WTC11 (cell line): Measurements from ENCODE around the gene SPIB. TPM values are rescaled to one million over a fixed set of nuclear protein-coding genes. Genes with fewer than 3 reads are reported as not detected.
A peak's percentile ranks its signal among the peaks of the same experiment; 100 is the strongest.

Experiments used
- ATAC-seq: fragments of 200-7000 bp; cut with Tn5 transposase; 2 replicates; pipeline ENCODE4 v1.10.0; 2021; ENCODE audit warnings: mild to moderate bottlenecking, moderate library complexity
- CTCF ChIA-PET: fragments of 300-600 bp; sonication (Branson Sonifier 250); formaldehyde crosslinking; loops from one replicate; lab custom pipeline; 2021; ENCODE audit warnings: antibody characterized with exemption; lab: Charles Lee
- POLR2A ChIA-PET: fragments of 350-600 bp; sonication (Branson Sonifier 250); formaldehyde crosslinking; loops from one replicate; lab custom pipeline; 2021; ENCODE audit warnings: antibody characterized with exemption; lab: Charles Lee
- DNase-seq: peaks from one replicate; pipeline ENCODE4 v3.0.0; 2021; ENCODE audit warnings: low spot score
- H3K27ac Mint-ChIP-seq: 2 replicates; pipeline ENCODE4 v1.8.0; 2021; ENCODE audit warnings: mixed read lengths
- H3K27me3 Mint-ChIP-seq: 2 replicates; pipeline ENCODE4 v1.8.0; 2021; ENCODE audit warnings: low read depth, mild to moderate bottlenecking, moderate library complexity, mixed read lengths
- H3K36me3 Mint-ChIP-seq: 2 replicates; pipeline ENCODE4 v1.8.0; 2021; ENCODE audit warnings: mixed read lengths
- H3K4me1 Mint-ChIP-seq: 2 replicates; pipeline ENCODE4 v1.8.0; 2022; ENCODE audit warnings: mixed read lengths
- H3K4me3 Mint-ChIP-seq: 2 replicates; pipeline ENCODE4 v1.8.0; 2021; ENCODE audit warnings: mild to moderate bottlenecking, moderate library complexity, mixed read lengths
- H3K9me3 Mint-ChIP-seq: 2 replicates; pipeline ENCODE4 v1.8.0; 2021; ENCODE audit warnings: mixed read lengths
- GABPB1 ChIP-seq: sonication (generic); formaldehyde crosslinking; IDR thresholded peaks from 2 replicates; pipeline ENCODE4 v1.8.1; 2023; ENCODE audit warnings: mild to moderate bottlenecking, missing genetic modification reagents
- IRF2 ChIP-seq: sonication (generic); formaldehyde crosslinking; IDR thresholded peaks from 2 replicates; pipeline ENCODE4 v1.8.0; 2022; ENCODE audit warnings: low read depth, missing genetic modification reagents, borderline replicate concordance
- JAZF1 ChIP-seq: fragments of 250-450 bp; sonication (Bioruptor Pico); IDR thresholded peaks from 2 replicates; pipeline ENCODE4 v1.9.0; 2021; ENCODE audit warnings: moderate library complexity, mild to moderate bottlenecking, inconsistent platforms
- NFYB ChIP-seq: sonication (generic); formaldehyde crosslinking; conservative IDR thresholded peaks from 2 replicates; pipeline ENCODE4 v1.8.0; 2022; ENCODE audit warnings: low read depth, missing genetic modification reagents
- NR3C1 ChIP-seq: sonication (generic); formaldehyde crosslinking; conservative IDR thresholded peaks from 2 replicates; pipeline ENCODE4 v1.8.1; 2023; ENCODE audit warnings: low read depth, mild to moderate bottlenecking, missing genetic modification reagents
- RELA ChIP-seq: sonication (generic); formaldehyde crosslinking; IDR thresholded peaks from 2 replicates; pipeline ENCODE4 v1.8.1; 2022; ENCODE audit warnings: missing genetic modification reagents, mild to moderate bottlenecking, borderline replicate concordance
- TCF7 ChIP-seq: sonication (generic); formaldehyde crosslinking; IDR thresholded peaks from 2 replicates; pipeline ENCODE4 v1.8.0; 2022; ENCODE audit warnings: mild to moderate bottlenecking, low read depth, missing genetic modification reagents, moderate library complexity
- TP53 ChIP-seq: sonication (generic); formaldehyde crosslinking; IDR thresholded peaks from 2 replicates; pipeline ENCODE4 v1.8.1; 2023; ENCODE audit warnings: mild to moderate bottlenecking, missing genetic modification reagents
- ZNF121 ChIP-seq: sonication (generic); formaldehyde crosslinking; IDR thresholded peaks from 2 replicates; pipeline ENCODE4 v1.8.0; 2023; ENCODE audit warnings: missing genetic modification reagents
- ZNF138 ChIP-seq: sonication (generic); formaldehyde crosslinking; conservative IDR thresholded peaks from 2 replicates; pipeline ENCODE4 v1.8.1; 2022; ENCODE audit warnings: mild to moderate bottlenecking, moderate library complexity, missing genetic modification reagents
- ZNF423 ChIP-seq: fragments of 250-450 bp; sonication (Bioruptor Pico); IDR thresholded peaks from 2 replicates; pipeline ENCODE4 v2.1.2; 2022; ENCODE audit warnings: mild to moderate bottlenecking, moderate library complexity
- total RNA-seq: library from RNA; stranded (reverse); gene quantifications from 3 replicates; pipeline ENCODE4 v1.2.3, GENCODE V29; 2021
- TF ChIP-seq, protein P1 (sequence below): sonication (generic); formaldehyde crosslinking; IDR thresholded peaks from 2 replicates; pipeline ENCODE4 v1.8.0; 2023; ENCODE audit warnings: missing genetic modification reagents
- TF ChIP-seq, protein P2 (sequence below): sonication (generic); formaldehyde crosslinking; IDR thresholded peaks from 2 replicates; pipeline ENCODE4 v1.8.1; 2022; ENCODE audit warnings: missing genetic modification reagents, borderline replicate concordance
- TF ChIP-seq, protein P3 (sequence below): sonication (generic); formaldehyde crosslinking; IDR thresholded peaks from 2 replicates; pipeline ENCODE4 v1.8.1; 2023; ENCODE audit warnings: mild to moderate bottlenecking, missing genetic modification reagents
- TF ChIP-seq, protein P4 (sequence below): sonication (generic); formaldehyde crosslinking; IDR thresholded peaks from 2 replicates; pipeline ENCODE4 v1.8.1; 2023; ENCODE audit warnings: mild to moderate bottlenecking, missing genetic modification reagents, borderline replicate concordance
- TF ChIP-seq, protein P5 (sequence below): sonication (generic); formaldehyde crosslinking; IDR thresholded peaks from 2 replicates; pipeline ENCODE4 v1.8.0; 2022; ENCODE audit warnings: mild to moderate bottlenecking, missing genetic modification reagents
- TF ChIP-seq, protein P6 (sequence below): sonication (generic); formaldehyde crosslinking; IDR thresholded peaks from 2 replicates; pipeline ENCODE4 v1.8.1; 2022; ENCODE audit warnings: mild to moderate bottlenecking, missing genetic modification reagents, moderate library complexity, borderline replicate concordance
- TF ChIP-seq, protein P7 (sequence below): sonication (generic); formaldehyde crosslinking; IDR thresholded peaks from 2 replicates; pipeline ENCODE4 v1.8.1; 2022; ENCODE audit warnings: mild to moderate bottlenecking, moderate library complexity, missing genetic modification reagents

SPIB gene
- total RNA-seq, 1 experiment from 2014 or later = 4.7 TPM

DNA sequence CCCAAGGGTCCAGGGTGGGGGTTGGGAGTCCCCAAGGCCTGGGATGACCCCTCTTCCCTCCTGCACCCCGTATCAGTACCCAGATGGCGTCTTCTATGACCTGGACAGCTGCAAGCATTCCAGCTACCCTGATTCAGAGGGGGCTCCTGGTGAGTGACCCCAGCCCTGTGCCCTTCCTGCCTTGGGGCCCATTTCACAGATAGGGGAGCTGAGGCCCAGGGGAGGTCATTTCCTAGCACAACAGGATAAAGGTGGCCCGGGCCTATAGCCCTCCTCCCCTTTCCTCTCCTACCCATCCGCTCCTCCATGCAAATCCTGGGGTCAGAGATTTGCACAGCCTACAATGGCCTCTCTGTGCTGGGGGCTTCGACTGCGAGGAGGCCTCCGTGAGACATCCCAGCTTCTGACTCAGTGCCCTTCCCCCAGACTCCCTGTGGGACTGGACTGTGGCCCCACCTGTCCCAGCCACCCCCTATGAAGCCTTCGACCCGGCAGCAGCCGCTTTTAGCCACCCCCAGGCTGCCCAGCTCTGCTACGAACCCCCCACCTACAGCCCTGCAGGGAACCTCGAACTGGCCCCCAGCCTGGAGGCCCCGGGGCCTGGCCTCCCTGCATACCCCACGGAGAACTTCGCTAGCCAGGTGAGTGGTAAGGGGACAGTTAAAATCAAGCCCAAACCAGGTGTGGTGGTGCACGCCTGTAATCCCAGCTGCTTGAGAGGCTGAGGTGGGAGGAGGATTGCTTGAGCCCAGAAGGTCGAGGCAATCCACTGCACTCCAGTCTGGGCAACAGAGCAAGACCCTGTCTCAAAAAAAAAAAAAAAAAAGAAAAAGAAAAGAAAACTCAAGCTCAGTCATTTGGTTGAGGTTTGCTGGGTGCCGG, 3.9 kb downstream of the SPIB start:
- Mint-ChIP-seq H3K9me3 (no peaks in the 10 kb centered on the region), H3K4me1 (peaks cover 18% of the 10 kb centered on the region), H3K4me3 (no peak overlapping the region), H3K36me3 (peaks cover 4% of the 10 kb centered on the region; the same call in 1 of the 2 replicates), H3K27ac (no peak overlapping the region), H3K27me3 (no peaks in the 10 kb centered on the region)
- TF ChIP-seq, protein P1, sequence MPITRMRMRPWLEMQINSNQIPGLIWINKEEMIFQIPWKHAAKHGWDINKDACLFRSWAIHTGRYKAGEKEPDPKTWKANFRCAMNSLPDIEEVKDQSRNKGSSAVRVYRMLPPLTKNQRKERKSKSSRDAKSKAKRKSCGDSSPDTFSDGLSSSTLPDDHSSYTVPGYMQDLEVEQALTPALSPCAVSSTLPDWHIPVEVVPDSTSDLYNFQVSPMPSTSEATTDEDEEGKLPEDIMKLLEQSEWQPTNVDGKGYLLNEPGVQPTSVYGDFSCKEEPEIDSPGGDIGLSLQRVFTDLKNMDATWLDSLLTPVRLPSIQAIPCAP = no peak
- peak; percentile 41; the same call in 1 of the 2 replicates for TF ChIP-seq ZNF121 (CRISPR knock-in tag)
- DNase-seq (no peak), ATAC-seq (no peak)
- CTCF ChIA-PET = no interaction called here
- POLR2A ChIA-PET = no interaction called here

DNA sequence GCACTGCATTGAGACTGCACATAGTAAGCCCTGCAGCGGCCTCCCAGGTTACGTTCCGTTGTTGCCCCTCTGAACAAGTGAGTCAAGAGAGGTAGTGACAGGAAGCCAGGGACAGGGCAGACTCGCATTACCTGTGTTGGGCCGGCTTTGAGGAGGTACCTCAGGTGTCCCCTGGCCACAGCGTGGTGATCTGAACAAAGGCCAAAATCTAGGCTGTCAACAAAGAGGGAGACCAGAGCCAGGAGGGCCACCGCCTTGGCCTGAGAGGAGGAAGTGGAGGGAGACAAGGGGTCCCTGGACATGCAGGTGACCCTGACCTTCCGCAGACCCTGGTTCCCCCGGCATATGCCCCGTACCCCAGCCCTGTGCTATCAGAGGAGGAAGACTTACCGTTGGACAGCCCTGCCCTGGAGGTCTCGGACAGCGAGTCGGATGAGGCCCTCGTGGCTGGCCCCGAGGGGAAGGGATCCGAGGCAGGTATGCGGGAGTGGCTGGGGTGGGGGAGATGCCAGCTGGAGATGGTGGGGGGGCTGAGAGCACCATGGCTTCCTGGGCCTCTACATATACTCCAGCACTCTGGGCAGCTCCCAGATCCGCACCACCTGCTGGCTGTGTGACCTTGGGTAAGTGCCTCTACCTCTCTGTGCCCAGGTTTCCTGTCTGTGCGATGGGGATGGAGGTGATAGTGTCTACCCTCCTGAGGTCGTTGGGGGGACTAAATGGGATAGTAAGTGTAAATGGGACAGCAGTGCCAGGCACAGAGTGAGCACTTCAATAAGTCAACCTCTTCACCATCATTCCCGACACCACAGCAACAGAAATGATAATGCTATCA, 4.8 kb downstream of the SPIB start:
- Mint-ChIP-seq H3K27me3 (peaks cover 5% of the 10 kb centered on the region; the same call in 1 of the 2 replicates), H3K4me1 (peaks cover 14% of the 10 kb centered on the region), H3K36me3 (peaks cover 4% of the 10 kb centered on the region; the same call in 1 of the 2 replicates), H3K4me3 (no peak overlapping the region), H3K9me3 (no peaks in the 10 kb centered on the region), H3K27ac (no peak overlapping the region; the same call in 1 of the 2 replicates)
- TF ChIP-seq GABPB1 = no peak
- TF ChIP-seq, protein P2, sequence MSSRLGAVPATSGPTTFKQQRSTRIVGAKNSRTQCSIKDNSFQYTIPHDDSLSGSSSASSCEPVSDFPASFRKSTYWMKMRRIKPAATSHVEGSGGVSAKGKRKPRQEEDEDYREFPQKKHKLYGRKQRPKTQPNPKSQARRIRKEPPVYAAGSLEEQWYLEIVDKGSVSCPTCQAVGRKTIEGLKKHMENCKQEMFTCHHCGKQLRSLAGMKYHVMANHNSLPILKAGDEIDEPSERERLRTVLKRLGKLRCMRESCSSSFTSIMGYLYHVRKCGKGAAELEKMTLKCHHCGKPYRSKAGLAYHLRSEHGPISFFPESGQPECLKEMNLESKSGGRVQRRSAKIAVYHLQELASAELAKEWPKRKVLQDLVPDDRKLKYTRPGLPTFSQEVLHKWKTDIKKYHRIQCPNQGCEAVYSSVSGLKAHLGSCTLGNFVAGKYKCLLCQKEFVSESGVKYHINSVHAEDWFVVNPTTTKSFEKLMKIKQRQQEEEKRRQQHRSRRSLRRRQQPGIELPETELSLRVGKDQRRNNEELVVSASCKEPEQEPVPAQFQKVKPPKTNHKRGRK (CRISPR knock-in tag) = no peak
- TF ChIP-seq, protein P3, sequence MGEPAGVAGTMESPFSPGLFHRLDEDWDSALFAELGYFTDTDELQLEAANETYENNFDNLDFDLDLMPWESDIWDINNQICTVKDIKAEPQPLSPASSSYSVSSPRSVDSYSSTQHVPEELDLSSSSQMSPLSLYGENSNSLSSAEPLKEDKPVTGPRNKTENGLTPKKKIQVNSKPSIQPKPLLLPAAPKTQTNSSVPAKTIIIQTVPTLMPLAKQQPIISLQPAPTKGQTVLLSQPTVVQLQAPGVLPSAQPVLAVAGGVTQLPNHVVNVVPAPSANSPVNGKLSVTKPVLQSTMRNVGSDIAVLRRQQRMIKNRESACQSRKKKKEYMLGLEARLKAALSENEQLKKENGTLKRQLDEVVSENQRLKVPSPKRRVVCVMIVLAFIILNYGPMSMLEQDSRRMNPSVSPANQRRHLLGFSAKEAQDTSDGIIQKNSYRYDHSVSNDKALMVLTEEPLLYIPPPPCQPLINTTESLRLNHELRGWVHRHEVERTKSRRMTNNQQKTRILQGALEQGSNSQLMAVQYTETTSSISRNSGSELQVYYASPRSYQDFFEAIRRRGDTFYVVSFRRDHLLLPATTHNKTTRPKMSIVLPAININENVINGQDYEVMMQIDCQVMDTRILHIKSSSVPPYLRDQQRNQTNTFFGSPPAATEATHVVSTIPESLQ = no peak
- no peak for TF ChIP-seq TP53 (CRISPR knock-in tag)
- TF ChIP-seq IRF2 (CRISPR knock-in tag) = no peak
- no peak for TF ChIP-seq RELA (CRISPR knock-in tag)
- TF ChIP-seq, protein P4, sequence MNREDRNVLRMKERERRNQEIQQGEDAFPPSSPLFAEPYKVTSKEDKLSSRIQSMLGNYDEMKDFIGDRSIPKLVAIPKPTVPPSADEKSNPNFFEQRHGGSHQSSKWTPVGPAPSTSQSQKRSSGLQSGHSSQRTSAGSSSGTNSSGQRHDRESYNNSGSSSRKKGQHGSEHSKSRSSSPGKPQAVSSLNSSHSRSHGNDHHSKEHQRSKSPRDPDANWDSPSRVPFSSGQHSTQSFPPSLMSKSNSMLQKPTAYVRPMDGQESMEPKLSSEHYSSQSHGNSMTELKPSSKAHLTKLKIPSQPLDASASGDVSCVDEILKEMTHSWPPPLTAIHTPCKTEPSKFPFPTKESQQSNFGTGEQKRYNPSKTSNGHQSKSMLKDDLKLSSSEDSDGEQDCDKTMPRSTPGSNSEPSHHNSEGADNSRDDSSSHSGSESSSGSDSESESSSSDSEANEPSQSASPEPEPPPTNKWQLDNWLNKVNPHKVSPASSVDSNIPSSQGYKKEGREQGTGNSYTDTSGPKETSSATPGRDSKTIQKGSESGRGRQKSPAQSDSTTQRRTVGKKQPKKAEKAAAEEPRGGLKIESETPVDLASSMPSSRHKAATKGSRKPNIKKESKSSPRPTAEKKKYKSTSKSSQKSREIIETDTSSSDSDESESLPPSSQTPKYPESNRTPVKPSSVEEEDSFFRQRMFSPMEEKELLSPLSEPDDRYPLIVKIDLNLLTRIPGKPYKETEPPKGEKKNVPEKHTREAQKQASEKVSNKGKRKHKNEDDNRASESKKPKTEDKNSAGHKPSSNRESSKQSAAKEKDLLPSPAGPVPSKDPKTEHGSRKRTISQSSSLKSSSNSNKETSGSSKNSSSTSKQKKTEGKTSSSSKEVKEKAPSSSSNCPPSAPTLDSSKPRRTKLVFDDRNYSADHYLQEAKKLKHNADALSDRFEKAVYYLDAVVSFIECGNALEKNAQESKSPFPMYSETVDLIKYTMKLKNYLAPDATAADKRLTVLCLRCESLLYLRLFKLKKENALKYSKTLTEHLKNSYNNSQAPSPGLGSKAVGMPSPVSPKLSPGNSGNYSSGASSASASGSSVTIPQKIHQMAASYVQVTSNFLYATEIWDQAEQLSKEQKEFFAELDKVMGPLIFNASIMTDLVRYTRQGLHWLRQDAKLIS = no peak
- no peak for TF ChIP-seq NFYB
- TF ChIP-seq, protein P5, sequence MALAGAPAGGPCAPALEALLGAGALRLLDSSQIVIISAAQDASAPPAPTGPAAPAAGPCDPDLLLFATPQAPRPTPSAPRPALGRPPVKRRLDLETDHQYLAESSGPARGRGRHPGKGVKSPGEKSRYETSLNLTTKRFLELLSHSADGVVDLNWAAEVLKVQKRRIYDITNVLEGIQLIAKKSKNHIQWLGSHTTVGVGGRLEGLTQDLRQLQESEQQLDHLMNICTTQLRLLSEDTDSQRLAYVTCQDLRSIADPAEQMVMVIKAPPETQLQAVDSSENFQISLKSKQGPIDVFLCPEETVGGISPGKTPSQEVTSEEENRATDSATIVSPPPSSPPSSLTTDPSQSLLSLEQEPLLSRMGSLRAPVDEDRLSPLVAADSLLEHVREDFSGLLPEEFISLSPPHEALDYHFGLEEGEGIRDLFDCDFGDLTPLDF (CRISPR knock-in tag) = no peak
- TF ChIP-seq, protein P6, sequence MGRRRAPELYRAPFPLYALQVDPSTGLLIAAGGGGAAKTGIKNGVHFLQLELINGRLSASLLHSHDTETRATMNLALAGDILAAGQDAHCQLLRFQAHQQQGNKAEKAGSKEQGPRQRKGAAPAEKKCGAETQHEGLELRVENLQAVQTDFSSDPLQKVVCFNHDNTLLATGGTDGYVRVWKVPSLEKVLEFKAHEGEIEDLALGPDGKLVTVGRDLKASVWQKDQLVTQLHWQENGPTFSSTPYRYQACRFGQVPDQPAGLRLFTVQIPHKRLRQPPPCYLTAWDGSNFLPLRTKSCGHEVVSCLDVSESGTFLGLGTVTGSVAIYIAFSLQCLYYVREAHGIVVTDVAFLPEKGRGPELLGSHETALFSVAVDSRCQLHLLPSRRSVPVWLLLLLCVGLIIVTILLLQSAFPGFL (CRISPR knock-in tag) = no peak
- TF ChIP-seq TCF7 = no peak
- TF ChIP-seq ZNF423 = no peak
- TF ChIP-seq, protein P7, sequence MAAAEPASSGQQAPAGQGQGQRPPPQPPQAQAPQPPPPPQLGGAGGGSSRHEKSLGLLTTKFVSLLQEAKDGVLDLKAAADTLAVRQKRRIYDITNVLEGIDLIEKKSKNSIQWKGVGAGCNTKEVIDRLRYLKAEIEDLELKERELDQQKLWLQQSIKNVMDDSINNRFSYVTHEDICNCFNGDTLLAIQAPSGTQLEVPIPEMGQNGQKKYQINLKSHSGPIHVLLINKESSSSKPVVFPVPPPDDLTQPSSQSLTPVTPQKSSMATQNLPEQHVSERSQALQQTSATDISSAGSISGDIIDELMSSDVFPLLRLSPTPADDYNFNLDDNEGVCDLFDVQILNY = no peak
- TF ChIP-seq ZNF138 = no peak
- TF ChIP-seq NR3C1 (CRISPR knock-in tag) = no peak
- TF ChIP-seq JAZF1 (CRISPR knock-in tag) = no peak
- POLR2A ChIA-PET = no interaction called here
- CTCF ChIA-PET = interaction anchor here (0.6 to 1.2 kb wide), 2 partner anchors 8 to 185 kb away, joined by 3 read pairs; no protein-coding TSS in a partner anchor
- ATAC-seq (no peak), DNase-seq (no peak)
